Smooth muscle cell (in vitro differentiated cells): Measurements from ENCODE around the gene SLC8A1. TPM values are rescaled to one million over a fixed set of nuclear protein-coding genes. Genes with fewer than 3 reads are reported as not detected.

ENCODE experiments used
- DNase-seq: peaks from one replicate; lab custom pipeline; 2025; ENCODE audit not compliant: unreplicated experiment; lab: John Stamatoyannopoulos, UW
- H2AFZ ChIP-seq: fragments of 200-600 bp; sonication (generic); 2 replicates; pipeline ENCODE4 v1.6.0; 2016; ENCODE audit warnings: antibody characterized with exemption, low read depth, mild to moderate bottlenecking
- H3F3A ChIP-seq: fragments of 200-600 bp; sonication (generic); 2 replicates; pipeline ENCODE4 v1.6.0; 2017; ENCODE audit warnings: antibody characterized with exemption, low read depth
- H3K27ac ChIP-seq: fragments of 200-600 bp; sonication (generic); 2 replicates; pipeline ENCODE4 v1.5.1; 2016; ENCODE audit warnings: low read depth, mild to moderate bottlenecking
- H3K27me3 ChIP-seq: fragments of 200-600 bp; sonication (generic); 2 replicates; pipeline ENCODE4 v1.6.1; 2016; ENCODE audit warnings: low read depth, mild to moderate bottlenecking
- H3K36me3 ChIP-seq: fragments of 200-600 bp; sonication (generic); 2 replicates; pipeline ENCODE4 v1.5.1; 2016; ENCODE audit warnings: low read depth
- H3K4me1 ChIP-seq: fragments of 200-600 bp; sonication (generic); 2 replicates; pipeline ENCODE4 v1.5.1; 2016; ENCODE audit warnings: low read depth
- H3K4me2 ChIP-seq: fragments of 200-600 bp; sonication (generic); 2 replicates; pipeline ENCODE4 v1.6.0; 2016; ENCODE audit warnings: mild to moderate bottlenecking
- H3K4me3 ChIP-seq: fragments of 200-600 bp; sonication (generic); 2 replicates; pipeline ENCODE4 v1.5.1; 2016; ENCODE audit warnings: mild to moderate bottlenecking
- H3K79me2 ChIP-seq: fragments of 200-600 bp; sonication (generic); 2 replicates; pipeline ENCODE4 v1.6.0; 2016; ENCODE audit warnings: low read depth, mild to moderate bottlenecking
- H3K9ac ChIP-seq: fragments of 200-600 bp; sonication (generic); 2 replicates; pipeline ENCODE4 v1.6.0; 2016; ENCODE audit warnings: low read depth
- H3K9me3 ChIP-seq: fragments of 200-600 bp; sonication (generic); replicated peaks from 2 replicates; pipeline ENCODE4 v1.5.1; 2016; ENCODE audit warnings: low read depth
- H4K20me1 ChIP-seq: fragments of 200-600 bp; sonication (generic); 2 replicates; pipeline ENCODE4 v1.6.0; 2016; ENCODE audit warnings: low read depth
- CTCF ChIP-seq: fragments of 200-600 bp; sonication (generic); IDR thresholded peaks from 2 replicates; pipeline ENCODE4 v1.5.1; 2017; ENCODE audit warnings: borderline replicate concordance, mild to moderate bottlenecking, antibody characterized with exemption; ENCODE audit not compliant: insufficient read depth, poor library complexity, severe bottlenecking
- WGBS: methylation state at CpG from one replicate; pipeline ENCODE4 v1.1.7; 2016; ENCODE audit warnings: low lambda C conversion rate; 5-methylcytosine and 5-hydroxymethylcytosine counted together
- polyA plus RNA-seq: library from polyadenylated mRNA; unstranded; fragments of >200 nt; fragmentation: Nextera tagmentation; extraction: Ambion mirVana; gene quantifications from 2 replicates; pipeline ENCODE4 v1.2.1, GENCODE V29; 2016
- total RNA-seq: library from RNA; depleted of rRNA; stranded (reverse); fragments of >200 nt; gene quantifications from 2 replicates; pipeline ENCODE4 v1.2.3, GENCODE V29; 2014

SLC8A1 gene
- total and polyA plus RNA-seq, 2 experiments from 2014 or later = 1.1 to 5.3 TPM

GRCh38 chr2:40397765-40398164 lies 54.1 kb downstream of the SLC8A1 start:
- H3K27me3 ChIP-seq = no peaks in the 10 kb centered on the region
- no peak overlapping the region for H3K27ac ChIP-seq
- no peaks in the 10 kb centered on the region for H3K36me3 ChIP-seq
- H3K9ac ChIP-seq = no peak overlapping the region
- no peaks in the 10 kb centered on the region for H3K79me2 ChIP-seq
- no peak overlapping the region for H3K4me3 ChIP-seq
- no peaks in the 10 kb centered on the region for H3K9me3 ChIP-seq
- DNase-seq = no peak
- no peak overlapping the region for H3K4me2 ChIP-seq
- H3F3A ChIP-seq = no peaks in the 10 kb centered on the region
- no peak overlapping the region for H2AFZ ChIP-seq
- no peak for TF ChIP-seq CTCF
- H3K4me1 ChIP-seq = peaks cover 8% of the 10 kb centered on the region
- no peaks in the 10 kb centered on the region for H4K20me1 ChIP-seq
- 83% methylated on average over 1 of the region's 1 CpG for WGBS

- no peaks in the 10 kb centered on the region for H3K36me3 ChIP-seq
- H2AFZ ChIP-seq = no peak overlapping the region
- H3K27me3 ChIP-seq = no peaks in the 10 kb centered on the region
- H3K4me1 ChIP-seq = peaks cover 8% of the 10 kb centered on the region
- no peak overlapping the region for H3K4me3 ChIP-seq
- no peaks in the 10 kb centered on the region for H3K79me2 ChIP-seq
- TF ChIP-seq CTCF = no peak
- no peak overlapping the region for H3K9ac ChIP-seq
- no peaks in the 10 kb centered on the region for H3F3A ChIP-seq
- no peak overlapping the region for H3K4me2 ChIP-seq
- H3K27ac ChIP-seq = peak overlapping the region; percentile 37
- H4K20me1 ChIP-seq = no peaks in the 10 kb centered on the region
- 86% methylated on average over 2 of the region's 2 CpGs for WGBS
- no peak for DNase-seq
- no peaks in the 10 kb centered on the region for H3K9me3 ChIP-seq
These were observed 55.8 kb downstream of the SLC8A1 start for GRCh38 chr2:40396124-40396523.

- no peaks in the 10 kb centered on the region for H3F3A ChIP-seq
- no peaks in the 10 kb centered on the region for H3K79me2 ChIP-seq
- H3K9ac ChIP-seq = no peak overlapping the region
- peak overlapping the region; percentile 37 for H3K27ac ChIP-seq
- H2AFZ ChIP-seq = peak overlapping the region; percentile 24
- H3K9me3 ChIP-seq = no peaks in the 10 kb centered on the region
- no peaks in the 10 kb centered on the region for H4K20me1 ChIP-seq
- H3K36me3 ChIP-seq = no peaks in the 10 kb centered on the region
- peak overlapping the region; percentile 54 for H3K4me2 ChIP-seq
- H3K4me3 ChIP-seq = no peak overlapping the region
- peaks cover 8% of the 10 kb centered on the region for H3K4me1 ChIP-seq
- DNase-seq = no peak
- WGBS = 62% methylated on average over 4 of the region's 4 CpGs
- no peaks in the 10 kb centered on the region for H3K27me3 ChIP-seq
- TF ChIP-seq CTCF = no peak
These were observed 56.5 kb downstream of the SLC8A1 start for GRCh38 chr2:40395169-40396073.
